ENCODE results near the gene SRGN.

SRGN gene

DNA sequence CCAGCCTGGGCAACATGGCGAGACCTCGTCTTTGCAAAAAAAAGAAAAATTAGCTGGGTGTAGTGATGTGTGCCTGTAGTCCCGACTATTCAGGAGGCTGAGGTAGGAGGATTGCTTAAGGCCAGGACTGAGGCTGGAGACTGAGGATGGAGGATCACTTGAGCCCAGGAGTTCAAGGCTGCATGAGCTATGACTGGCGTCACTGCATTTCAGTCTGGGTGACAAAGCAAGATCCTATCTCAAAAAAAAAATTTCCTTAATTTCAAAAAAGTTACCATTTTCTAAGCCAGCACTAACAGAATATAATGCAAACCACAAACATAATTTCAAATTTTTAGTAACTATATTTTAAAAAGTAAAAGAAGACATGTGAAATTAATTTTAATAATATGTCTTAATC lies 13.4 kb upstream of the SRGN start:
- no peak for DNase-seq (ENCODE audit: low read depth)
- TF ChIP-seq, protein P1, sequence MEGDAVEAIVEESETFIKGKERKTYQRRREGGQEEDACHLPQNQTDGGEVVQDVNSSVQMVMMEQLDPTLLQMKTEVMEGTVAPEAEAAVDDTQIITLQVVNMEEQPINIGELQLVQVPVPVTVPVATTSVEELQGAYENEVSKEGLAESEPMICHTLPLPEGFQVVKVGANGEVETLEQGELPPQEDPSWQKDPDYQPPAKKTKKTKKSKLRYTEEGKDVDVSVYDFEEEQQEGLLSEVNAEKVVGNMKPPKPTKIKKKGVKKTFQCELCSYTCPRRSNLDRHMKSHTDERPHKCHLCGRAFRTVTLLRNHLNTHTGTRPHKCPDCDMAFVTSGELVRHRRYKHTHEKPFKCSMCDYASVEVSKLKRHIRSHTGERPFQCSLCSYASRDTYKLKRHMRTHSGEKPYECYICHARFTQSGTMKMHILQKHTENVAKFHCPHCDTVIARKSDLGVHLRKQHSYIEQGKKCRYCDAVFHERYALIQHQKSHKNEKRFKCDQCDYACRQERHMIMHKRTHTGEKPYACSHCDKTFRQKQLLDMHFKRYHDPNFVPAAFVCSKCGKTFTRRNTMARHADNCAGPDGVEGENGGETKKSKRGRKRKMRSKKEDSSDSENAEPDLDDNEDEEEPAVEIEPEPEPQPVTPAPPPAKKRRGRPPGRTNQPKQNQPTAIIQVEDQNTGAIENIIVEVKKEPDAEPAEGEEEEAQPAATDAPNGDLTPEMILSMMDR (IDR thresholded peaks at IDR 0.05; ENCODE audit: insufficient read depth, low read depth, low read length, missing control alignments) = no peak

DNA sequence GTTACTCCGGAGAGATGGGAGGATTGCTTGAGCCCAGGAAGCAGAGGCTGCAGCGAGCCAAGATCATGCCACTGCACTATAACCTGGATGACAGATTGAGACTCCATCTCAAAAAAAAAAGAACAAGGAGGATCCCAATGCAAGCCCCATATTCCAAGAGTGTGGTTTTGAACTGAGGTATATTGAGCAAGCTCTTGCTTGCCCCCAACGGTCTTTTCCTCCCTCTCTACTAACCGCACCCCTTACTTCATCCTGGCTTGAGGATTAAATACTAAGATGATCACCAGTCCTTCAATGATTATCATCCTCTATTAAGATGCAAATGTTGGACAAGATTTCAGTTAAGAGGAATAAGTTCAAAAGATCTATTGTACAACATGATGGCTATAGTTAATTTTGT lies 12.5 kb upstream of the SRGN start:
- DNase-seq (ENCODE audit: low read depth) = no peak
- H3K4me3 ChIP-seq (ENCODE audit: low read length) = no peak overlapping the region
- TF ChIP-seq, protein P1 (IDR thresholded peaks at IDR 0.05; ENCODE audit: insufficient read depth, low read depth, low read length, missing control alignments) = no peak

More for the DNA sequence above, 13.4 kb upstream of the SRGN start:
- no peak overlapping the region for H3K4me3 ChIP-seq (ENCODE audit: low read length)

DNA sequence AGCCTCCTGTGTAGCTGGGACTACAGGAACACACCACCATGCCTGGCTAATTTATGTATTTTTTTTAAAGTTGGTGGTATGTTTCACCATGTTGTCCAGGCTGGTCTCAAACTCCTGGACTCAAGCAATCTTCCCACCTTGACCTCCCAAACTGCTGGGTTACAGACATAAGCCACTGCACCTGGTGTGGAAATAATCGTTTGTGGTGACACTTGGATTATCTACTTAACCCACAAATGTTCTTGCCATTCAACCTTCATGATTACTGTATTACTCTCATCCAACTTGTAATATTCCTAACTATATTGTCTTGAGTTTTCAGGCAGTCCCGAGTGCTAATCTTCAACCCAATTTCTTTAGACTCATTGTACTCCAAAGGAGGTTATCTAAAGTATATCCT lies 9.6 kb upstream of the SRGN start:
- TF ChIP-seq, protein P1 (IDR thresholded peaks at IDR 0.05; ENCODE audit: insufficient read depth, low read depth, low read length, missing control alignments) = no peak
- no peak overlapping the region for H3K4me3 ChIP-seq (ENCODE audit: low read length)
- DNase-seq (ENCODE audit: low read depth) = no peak

DNA sequence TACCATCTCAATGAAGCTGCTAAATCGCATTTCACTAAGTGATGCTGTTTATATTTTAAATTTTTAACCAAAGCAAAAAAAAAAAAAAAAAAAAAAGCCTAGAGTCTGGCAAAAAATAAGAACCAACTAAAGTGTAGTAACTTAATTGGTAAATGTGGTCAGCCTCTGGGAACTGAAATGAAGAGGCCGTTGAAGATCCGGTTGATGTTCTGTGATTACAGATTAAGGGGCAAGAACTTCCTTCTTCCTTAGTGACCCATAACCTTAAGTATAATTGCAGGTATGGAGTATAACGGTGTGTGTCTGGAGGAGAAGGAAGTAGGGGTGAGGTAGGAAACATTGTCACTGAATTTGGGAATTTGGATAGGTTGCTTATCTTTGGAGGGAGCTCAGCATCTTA lies 7.7 kb upstream of the SRGN start:
- TF ChIP-seq, protein P1 (IDR thresholded peaks at IDR 0.05; ENCODE audit: insufficient read depth, low read depth, low read length, missing control alignments) = no peak
- DNase-seq (ENCODE audit: low read depth) = no peak
- H3K4me3 ChIP-seq (ENCODE audit: low read length) = no peak overlapping the region

DNA sequence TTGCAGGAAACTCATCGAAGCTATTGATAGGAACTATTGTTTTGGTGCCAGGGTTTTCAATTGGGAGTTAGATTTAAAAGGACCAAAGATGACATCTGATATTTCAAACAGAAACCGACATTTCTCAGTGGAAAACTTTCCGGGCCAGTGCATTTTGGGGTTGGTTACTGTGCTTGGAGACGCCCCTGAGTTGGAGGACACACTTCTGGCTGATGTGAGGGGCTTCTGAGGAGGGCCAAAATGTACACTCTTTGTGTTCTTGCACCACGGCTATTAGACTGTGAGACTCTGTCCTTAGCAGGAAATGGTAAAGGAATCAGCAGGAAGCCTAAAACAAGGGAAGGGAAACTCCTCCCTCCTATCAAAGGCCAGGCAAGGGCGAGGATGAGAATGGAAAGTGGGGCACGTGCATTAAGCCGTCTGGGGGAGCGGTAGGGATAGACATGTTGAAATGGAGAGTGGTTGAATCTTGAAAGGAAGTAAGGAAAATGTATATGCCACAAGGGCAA lies 1.8 kb upstream of the SRGN start:
- H3K4me3 ChIP-seq (ENCODE audit: low read length) = no peak overlapping the region
- no peak for DNase-seq (ENCODE audit: low read depth)
- TF ChIP-seq, protein P1 (IDR thresholded peaks at IDR 0.05; ENCODE audit: insufficient read depth, low read depth, low read length, missing control alignments) = no peak

DNA sequence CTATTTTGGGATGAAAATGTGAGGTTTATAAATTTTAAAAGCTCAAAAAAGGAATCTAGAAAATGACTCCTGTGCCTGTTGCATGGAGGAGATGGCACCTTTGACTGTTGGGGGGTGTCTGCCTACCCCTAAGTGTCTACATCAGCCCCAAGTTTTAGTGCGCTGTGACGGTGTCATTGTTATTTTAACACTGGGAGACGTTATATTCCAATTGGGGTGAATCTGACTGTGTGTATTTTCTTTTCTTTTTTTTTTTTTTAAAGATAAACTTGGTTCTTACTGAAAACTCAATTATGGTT lies 517 bp downstream of the SRGN start:
- H3K4me3 ChIP-seq (ENCODE audit: low read length) = no peak overlapping the region
- no peak for DNase-seq (ENCODE audit: low read depth)

More for the DNA sequence above, 517 bp downstream of the SRGN start:
- TF ChIP-seq, protein P1 (IDR thresholded peaks at IDR 0.05; ENCODE audit: insufficient read depth, low read depth, low read length, missing control alignments) = no peak

Measured in epithelial cell of esophagus (primary cell).